Transverse colon (tissue), 4 donors: ENCODE results near the gene BPIFB4. TPM values are rescaled to one million over a fixed set of nuclear protein-coding genes. Genes with fewer than 3 reads are reported as not detected.
"Not testable (repeated sequence)": the region's sequence is repeated elsewhere in the genome, so short reads cannot be mapped to it uniquely, and the experiment has no call there.

Experiments
- DNase-seq: peaks from one replicate; pipeline ENCODE4 v3.0.0-alpha.2; 2019
- H3K27ac ChIP-seq, 4 donors: fragments of 200-600 bp; sonication (generic); 2 replicates each; pipeline ENCODE4 v1.5.1; 2016 to 2018; ENCODE audit warnings: inconsistent platforms in 4 of 4
- H3K27me3 ChIP-seq: fragments of 200-600 bp; sonication (generic); 2 replicates; pipeline ENCODE4 v1.5.1; 2017; ENCODE audit warnings: inconsistent platforms
- H3K36me3 ChIP-seq, 4 donors: fragments of 200-600 bp; sonication (generic); 2 replicates each; pipeline ENCODE4 v1.5.1; 2017 to 2019; ENCODE audit warnings: inconsistent platforms in 4 of 4
- H3K4me1 ChIP-seq, 4 donors: fragments of 200-600 bp; sonication (generic); 2 replicates each; pipeline ENCODE4 v1.5.1; 2017 to 2020; ENCODE audit warnings: inconsistent platforms in 4 of 4
- H3K4me3 ChIP-seq, 4 donors: fragments of 200-600 bp; sonication (generic); 1 replicate in 1 of 4; 2 replicates in 3 of 4; pipeline versions ENCODE4 v1.5.1 to v1.6.1; 2017 to 2019; ENCODE audit warnings: inconsistent platforms in 4 of 4
- H3K9me3 ChIP-seq, 2 donors: fragments of 200-600 bp; sonication (generic); 2 replicates each; pipeline ENCODE4 v1.5.1; 2017 to 2019; ENCODE audit warnings: inconsistent platforms in 2 of 2
- CTCF ChIP-seq, 5 experiments: fragments of 200-600 bp in 3 of 5; fragments of 450-650 bp in 2 of 5; sonication (generic) in 3 of 5; IDR thresholded peaks; 1 replicate in 2 of 5; 2 replicates in 3 of 5; pipeline ENCODE4 v1.5.1; 2016 to 2017; ENCODE audit warnings: antibody characterized with exemption in 5 of 5, inconsistent platforms in 3 of 5, mild to moderate bottlenecking in 2 of 5, moderate library complexity in 1 of 5
- EP300 ChIP-seq: sonication (generic); formaldehyde crosslinking; IDR thresholded peaks from one replicate; pipeline ENCODE4 v1.6.1; 2017; ENCODE audit warnings: antibody characterized with exemption, low read depth
- POLR2A ChIP-seq: fragments of 450-650 bp; IDR thresholded peaks from one replicate; pipeline ENCODE4 v1.6.1; 2016; ENCODE audit warnings: antibody characterized with exemption, mild to moderate bottlenecking, moderate library complexity
- POLR2AphosphoS5 ChIP-seq, 3 donors: sonication (generic); formaldehyde crosslinking; IDR thresholded peaks; one replicate each; pipeline ENCODE4 v1.6.1; 2016; ENCODE audit warnings: antibody characterized with exemption in 3 of 3
- WGBS, 2 donors: methylation state at CpG; one replicate each; pipeline ENCODE4 v1.1.5; 2018; ENCODE audit warnings: low coverage in 1 of 2; 5-methylcytosine and 5-hydroxymethylcytosine counted together
- in situ Hi-C, 4 donors: fragments of 200-750 bp; cut with MboI; loops; one replicate each; pipeline versions ENCODE4 v1.15.0 to v1.15.1; 2017; ENCODE audit warnings: low sequenced_read_pairs in 3 of 4, low pct_ligation_motif_present in 1 of 4, low pct_unique_long_range_greater_than_20kb in 1 of 4
- intact Hi-C: fragments of 100-400 bp; cut with DNase I; formaldehyde crosslinking; loops from one replicate; pipeline ENCODE4 v1.15.1; 2023; ENCODE audit warnings: low total_unique reads
- total RNA-seq, 4 donors: library from RNA; depleted of rRNA; stranded (reverse); fragments of >200 nt; gene quantifications; one replicate each; pipeline ENCODE4 v1.1.0, GENCODE V29; 2016

Gene BPIFB4
- total RNA-seq, 4 donors from 2014 or later = not detected

GRCh38 chr20:33111306-33111705 is 31.9 kb downstream of the BPIFB4 start:
- Histone ChIP-seq H3K27ac (no peak overlapping the region), H3K27me3 (no peaks in the 10 kb centered on the region), H3K4me1 (no peaks in the 10 kb centered on the region), H3K9me3 (no peaks in the 10 kb centered on the region), H3K36me3 (no peaks in the 10 kb centered on the region), H3K4me3 (no peak overlapping the region)
- DNase-seq = no peak
- WGBS, 2 donors = 91% methylated on average over 4 of the region's 5 CpGs; no CpG with 5 or more reads in 1 of the 2 donors
- in situ Hi-C loops (no loop called here), intact Hi-C loops (no loop called here)
- TF ChIP-seq EP300 (no peak), CTCF (IDR thresholded peaks at IDR 0.05) (no peak), POLR2AphosphoS5 (IDR thresholded peaks at IDR 0.05) (no peak)

DNA sequence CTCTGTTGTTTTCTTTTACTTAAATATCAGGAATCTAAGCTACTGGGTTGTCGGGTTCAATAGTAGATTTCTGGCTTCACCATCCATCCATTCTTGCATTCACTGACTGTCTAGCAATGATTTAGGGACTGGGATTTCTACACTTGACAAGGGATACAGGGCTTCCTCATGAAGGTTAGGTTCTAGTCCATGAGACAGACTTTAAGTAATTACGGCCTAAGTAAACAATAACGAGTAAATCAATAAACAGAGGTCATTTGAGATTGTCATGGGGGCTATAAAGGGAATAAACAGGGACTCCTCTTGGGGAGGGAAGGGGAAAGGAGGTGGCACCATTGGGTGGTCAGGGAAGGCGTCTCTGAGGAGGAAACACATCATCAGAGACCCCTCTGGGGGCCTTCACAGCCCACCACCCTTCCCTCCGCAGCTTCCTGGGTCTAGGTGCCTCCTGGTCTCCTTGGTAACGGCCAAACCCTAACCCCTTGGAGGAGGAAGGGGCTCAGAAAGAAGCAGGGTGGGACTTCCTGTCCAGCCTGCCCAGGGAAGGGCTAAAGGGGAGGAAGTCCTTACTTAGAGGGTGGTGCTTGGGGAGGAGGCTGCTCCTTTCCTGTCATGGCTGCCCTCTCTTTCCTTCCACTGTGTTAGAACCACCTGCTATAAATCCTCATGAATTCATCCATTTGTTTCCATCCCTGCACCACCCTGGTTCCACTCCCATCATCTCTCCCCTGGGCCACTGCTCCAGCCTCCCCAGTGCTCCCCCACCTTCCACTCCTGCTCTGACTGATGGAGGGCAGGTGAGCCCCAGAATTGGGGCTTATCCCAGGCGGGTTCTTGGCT is 33.3 kb downstream of the BPIFB4 start:
- no peak overlapping the region for H3K27ac ChIP-seq
- no peaks in the 10 kb centered on the region for H3K27me3 ChIP-seq
- intact Hi-C loops = no loop called here
- H3K4me1 ChIP-seq = no peaks in the 10 kb centered on the region
- 42 to 61% methylated on average over 4 to 7 of the region's 7 CpGs for WGBS, 2 donors
- H3K36me3 ChIP-seq = no peaks in the 10 kb centered on the region
- in situ Hi-C loops = no loop called here
- no peak overlapping the region for H3K4me3 ChIP-seq
- TF ChIP-seq CTCF (IDR thresholded peaks at IDR 0.05) = no peak
- no peak for TF ChIP-seq POLR2AphosphoS5 (IDR thresholded peaks at IDR 0.05)
- no peak for TF ChIP-seq EP300
- no peak for TF ChIP-seq POLR2A
- H3K9me3 ChIP-seq = no peaks in the 10 kb centered on the region
- DNase-seq = no peak

DNA sequence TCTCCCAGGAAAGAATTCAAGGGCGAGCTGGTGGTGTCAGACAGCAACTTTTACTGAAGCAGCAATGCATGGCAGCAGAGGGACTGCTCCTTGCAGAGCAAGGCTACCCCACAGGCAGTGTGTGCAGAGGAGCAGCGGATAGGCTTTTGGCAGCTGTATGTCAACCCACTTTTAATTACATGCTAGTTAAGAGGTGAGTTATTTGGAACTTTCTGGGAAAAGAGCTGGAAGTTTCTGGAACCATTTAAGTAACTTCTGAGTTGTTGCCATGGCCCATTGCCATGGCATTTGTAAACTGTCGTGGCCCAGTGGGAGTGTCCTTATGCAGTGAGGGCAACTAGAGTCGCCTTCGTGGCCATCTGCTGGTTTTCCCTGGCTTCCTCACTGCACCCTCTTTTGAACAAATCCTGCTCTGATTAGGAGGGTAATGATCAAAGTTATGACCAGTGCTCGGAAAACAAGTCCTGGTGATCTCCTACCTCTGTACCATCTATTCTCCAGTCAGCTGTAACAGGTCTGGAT is 34.0 kb downstream of the BPIFB4 start:
- H3K9me3 ChIP-seq = no peaks in the 10 kb centered on the region
- no peaks in the 10 kb centered on the region for H3K27me3 ChIP-seq
- H3K27ac ChIP-seq = no peak overlapping the region
- H3K4me1 ChIP-seq = no peaks in the 10 kb centered on the region
- no peak overlapping the region for H3K4me3 ChIP-seq
- WGBS, 2 donors = 67 to 74% methylated on average over 1 to 6 of the region's 6 CpGs
- no peak for TF ChIP-seq EP300
- no peak for TF ChIP-seq CTCF (IDR thresholded peaks at IDR 0.05)
- no peak for TF ChIP-seq POLR2A
- TF ChIP-seq POLR2AphosphoS5 (IDR thresholded peaks at IDR 0.05) = no peak
- in situ Hi-C loops (no loop called here), intact Hi-C loops (no loop called here)
- DNase-seq = no peak
- H3K36me3 ChIP-seq = no peaks in the 10 kb centered on the region

- intact Hi-C loops, H3K36me3 ChIP-seq, in situ Hi-C loops, H3K4me3 ChIP-seq, H3K9me3 ChIP-seq, H3K27ac ChIP-seq, DNase-seq, H3K4me1 ChIP-seq, H3K27me3 ChIP-seq: not testable (repeated sequence)
- whole genome bisulfite sequencing, 2 donors = 93% methylated on average over 20 of the region's 34 CpGs; no CpG with 5 or more reads in 1 of the 2 donors
These were observed 36.1 kb downstream of the BPIFB4 start for GRCh38 chr20:33115501-33115900.
